PC-9 (cell line): Measurements from ENCODE around the gene ACSM4.

ENCODE experiments used
- CTCF ChIP-seq: fragments of 200-600 bp; sonication (generic); conservative IDR thresholded peaks from 2 replicates; pipeline ENCODE4 v1.6.1; 2017; ENCODE audit warnings: mixed run types, antibody characterized with exemption, mild to moderate bottlenecking, moderate library complexity
- EZH2 ChIP-seq: fragments of 200-600 bp; sonication (generic); IDR thresholded peaks from 2 replicates; pipeline ENCODE4 v1.8.0; 2017; ENCODE audit warnings: antibody characterized with exemption, low read depth

- no peak for TF ChIP-seq CTCF
- no peak for TF ChIP-seq EZH2
Measured at GRCh38 chr12:7297865-7298264, 6.0 kb upstream of the ACSM4 start.
